ENCODE results near the gene HES5.
"Not testable (repeated sequence)": the region's sequence is repeated elsewhere in the genome, so short reads cannot be mapped to it uniquely, and the experiment has no call there.

Gene HES5, protein sequence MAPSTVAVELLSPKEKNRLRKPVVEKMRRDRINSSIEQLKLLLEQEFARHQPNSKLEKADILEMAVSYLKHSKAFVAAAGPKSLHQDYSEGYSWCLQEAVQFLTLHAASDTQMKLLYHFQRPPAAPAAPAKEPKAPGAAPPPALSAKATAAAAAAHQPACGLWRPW

DNA sequence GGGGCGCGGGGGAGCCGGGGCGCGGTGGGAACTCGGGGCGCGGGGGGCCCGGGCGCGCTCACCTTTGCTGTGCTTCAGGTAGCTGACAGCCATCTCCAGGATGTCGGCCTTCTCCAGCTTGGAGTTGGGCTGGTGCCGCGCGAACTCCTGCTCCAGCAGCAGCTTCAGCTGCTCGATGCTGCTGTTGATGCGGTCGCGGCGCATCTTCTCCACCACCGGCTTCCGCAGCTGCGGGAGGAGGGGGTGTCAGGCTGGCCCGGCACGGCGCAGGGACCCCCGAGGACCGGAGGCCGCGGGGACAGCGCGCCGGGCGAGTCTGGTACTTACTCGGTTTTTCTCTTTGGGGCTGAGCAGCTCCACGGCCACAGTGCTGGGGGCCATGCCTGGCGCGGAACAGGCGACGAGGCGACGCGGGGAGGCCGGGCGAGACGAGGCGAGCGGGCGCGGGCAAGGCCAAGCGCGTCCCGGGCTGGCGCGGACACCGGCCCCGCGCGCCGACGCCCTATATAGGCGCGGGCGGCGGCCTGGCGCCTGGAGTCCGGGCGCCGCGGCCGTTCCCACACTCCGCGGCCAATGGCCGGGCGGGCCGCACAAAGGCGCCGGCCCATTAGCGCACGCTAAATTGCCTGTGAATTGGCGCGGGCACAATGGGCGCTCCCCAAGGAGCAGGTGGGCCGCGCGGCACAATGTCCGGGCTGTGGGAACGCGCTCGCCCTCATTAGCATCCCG, at the start of gene HES5:
Gene HES5 (minus strand): TSS at position 480 of the 729 bp plus-strand sequence. CDS start 99 bp downstream, at position 381.
- no peak for DNase-seq (ENCODE audit: low read depth)

DNA sequence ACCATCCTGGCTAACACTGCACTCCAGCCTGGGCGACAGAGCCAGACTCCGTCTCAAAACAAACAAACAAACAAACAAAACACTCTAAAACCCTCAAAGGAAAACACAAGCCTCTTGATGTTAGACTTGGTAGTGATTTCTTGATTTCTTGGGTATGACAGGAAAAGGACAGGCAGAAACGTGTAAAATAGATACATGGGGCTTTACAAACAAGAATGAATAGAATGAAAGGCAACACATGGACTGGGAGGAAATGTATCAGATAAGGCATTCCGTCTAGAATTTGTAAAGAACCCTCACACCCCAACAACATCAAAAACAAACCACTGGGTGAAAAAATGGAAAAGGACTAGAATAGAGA, 48.7 kb upstream of the HES5 start:
- DNase-seq (ENCODE audit: low read depth): no peak

DNA sequence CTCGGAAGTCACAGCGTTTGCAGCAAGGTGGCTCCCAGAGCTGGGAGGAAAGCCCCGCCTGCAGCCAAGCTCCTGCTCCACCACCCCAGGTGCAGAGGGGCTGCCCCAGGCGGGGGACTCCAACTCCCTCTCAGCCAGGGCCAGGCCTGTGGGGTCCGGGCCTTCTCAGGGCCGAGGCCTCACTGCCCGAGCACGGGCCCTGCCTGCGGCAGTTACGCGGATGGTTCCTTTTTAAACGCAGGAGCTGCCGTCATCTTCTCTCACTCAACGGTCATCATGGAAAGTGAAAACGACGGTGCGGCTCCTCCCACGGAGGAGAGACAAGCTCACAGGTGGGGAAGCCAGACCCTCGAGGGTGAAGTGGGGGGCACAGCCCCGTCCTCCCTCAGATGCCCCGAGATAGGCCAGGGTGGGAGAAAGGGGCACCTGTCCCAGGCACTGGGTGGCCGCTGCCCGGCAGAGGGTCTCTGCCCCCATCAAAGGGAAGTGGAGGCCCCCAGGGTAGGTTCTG, 47.6 kb upstream of the HES5 start:
- DNase-seq (ENCODE audit: low read depth): not testable (repeated sequence)

DNA sequence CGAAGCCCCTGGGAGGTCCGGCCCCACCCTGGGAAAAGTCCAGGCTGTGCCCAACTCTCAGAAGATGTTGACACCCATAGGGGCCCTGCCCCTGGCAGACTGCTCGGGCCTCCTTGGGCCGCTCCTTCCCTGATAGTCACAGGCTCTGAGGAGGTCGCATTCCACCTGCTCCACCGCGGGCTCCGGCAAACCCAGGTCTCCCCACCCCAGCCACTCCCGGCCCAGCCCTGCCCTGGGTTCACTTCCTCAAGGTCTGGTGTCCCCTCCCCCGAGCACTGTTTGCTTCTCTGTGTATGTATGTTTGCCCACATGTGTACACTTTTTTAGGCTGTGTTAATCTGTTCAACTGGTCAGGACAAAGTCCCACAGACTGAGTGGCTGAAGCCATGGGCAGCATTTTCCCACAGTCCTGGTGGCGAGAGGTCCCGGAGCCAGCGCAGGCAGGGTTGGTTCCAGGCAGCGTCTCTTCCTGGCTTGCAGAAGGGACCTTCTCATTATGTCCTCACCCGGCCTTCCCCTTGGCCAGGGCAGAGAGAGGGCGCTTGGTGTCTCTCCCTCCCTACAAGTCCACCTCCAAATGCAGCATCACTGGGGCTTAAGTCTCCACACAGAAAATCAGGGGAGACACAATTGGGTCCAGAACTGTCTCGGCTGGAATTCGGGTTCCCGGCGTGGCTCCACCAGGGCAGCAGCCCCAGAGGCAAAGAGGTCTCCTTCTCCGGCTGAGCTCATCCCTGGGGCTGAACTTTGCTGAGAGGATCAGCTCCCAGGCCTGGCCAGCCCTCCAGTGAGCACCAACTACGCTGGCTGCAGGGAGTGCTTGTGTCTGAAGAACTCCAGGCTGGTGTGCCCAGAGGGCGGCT, 46.0 kb upstream of the HES5 start:
- DNase-seq (ENCODE audit: low read depth): no peak

DNA sequence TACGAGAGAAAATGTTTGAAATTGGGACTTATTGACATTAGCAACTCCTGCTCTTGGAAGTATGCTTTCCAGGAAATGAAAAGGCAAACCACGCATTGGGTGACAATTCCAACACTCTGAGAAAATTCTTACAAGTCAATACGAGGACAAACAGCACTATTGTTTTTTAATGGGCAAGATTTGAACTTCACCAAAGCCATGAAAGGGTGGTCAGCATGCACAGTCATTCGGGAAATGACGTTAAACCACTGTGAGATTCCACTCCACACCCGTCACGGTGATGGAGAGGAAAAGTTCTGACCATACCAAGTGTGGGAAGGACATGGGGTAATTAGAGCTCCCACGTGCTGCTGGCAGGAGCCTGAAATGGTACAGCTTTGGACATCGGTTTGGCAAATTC, 44.3 kb upstream of the HES5 start:
- no peak for DNase-seq (ENCODE audit: low read depth)

DNA sequence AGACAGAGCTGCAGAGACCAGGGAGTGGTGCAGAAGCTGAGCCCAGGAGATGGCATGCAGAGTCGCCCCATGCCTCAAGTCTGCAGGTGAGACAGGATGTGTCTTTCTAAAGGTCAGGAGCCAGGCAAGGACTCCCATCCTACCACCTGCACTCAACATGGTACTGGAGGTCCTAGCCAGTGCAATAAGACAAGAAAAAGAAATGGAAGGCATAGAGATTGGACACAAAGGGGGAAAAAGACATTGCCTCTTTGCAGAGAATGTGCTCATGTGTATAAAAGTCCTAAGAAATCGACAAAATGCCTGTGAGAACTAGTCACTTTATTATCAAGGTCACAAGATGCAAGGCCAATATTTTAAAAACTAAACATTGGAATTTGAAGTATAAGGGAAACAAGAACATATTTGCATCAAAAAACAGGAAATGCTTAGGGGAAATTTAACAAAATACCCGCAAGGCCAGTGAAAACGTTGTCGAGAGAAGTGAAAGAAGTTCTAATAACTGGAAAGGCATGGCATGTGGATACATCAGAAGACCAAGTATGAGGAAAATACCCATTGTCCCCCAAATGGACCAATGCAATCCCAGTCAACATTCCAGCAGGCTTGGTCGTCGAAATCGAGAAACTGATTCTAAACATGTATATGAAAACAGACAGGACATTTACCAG, 43.3 kb upstream of the HES5 start:
- DNase-seq (ENCODE audit: low read depth): no peak

DNA sequence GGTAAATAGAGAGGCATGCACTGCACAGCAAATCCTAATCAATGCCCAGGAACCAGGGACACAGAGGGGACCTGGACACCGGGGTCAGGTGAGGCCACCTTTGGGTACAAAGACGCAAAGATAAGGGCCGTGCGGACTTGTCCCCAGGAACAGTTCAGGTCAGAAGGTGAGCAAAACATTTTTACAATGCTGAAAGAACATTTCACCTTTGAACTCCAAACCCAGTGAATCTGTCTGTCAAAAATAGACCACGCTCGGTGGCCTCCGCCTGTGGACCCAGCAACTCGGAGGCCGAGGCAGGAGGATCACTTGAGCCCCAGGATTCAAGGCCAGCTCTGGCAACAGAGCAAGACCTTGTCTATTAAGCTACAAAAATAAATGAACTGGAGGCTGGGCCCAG, 41.3 kb upstream of the HES5 start:
- DNase-seq (ENCODE audit: low read depth): no peak

DNA sequence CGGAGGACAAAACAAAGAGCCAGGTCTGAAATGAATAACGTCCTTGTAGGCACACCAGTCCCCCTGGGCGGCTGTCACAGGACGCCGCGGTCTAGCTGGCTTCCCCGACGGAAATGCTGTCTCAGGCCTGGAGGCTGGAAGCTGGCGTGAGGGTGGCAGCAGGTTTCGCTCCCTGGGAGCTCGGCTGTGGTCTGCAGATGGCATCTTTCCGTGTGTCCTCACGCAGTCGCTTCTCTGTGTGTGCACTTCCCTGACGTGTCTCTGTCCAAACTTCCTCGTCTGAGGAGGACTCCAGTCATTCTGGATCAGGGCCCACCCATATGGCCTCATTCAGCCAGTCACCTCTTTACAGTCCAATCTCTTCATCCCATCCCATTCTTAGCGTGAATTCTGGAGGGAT, 40.3 kb upstream of the HES5 start:
- no peak for DNase-seq (ENCODE audit: low read depth)

DNA sequence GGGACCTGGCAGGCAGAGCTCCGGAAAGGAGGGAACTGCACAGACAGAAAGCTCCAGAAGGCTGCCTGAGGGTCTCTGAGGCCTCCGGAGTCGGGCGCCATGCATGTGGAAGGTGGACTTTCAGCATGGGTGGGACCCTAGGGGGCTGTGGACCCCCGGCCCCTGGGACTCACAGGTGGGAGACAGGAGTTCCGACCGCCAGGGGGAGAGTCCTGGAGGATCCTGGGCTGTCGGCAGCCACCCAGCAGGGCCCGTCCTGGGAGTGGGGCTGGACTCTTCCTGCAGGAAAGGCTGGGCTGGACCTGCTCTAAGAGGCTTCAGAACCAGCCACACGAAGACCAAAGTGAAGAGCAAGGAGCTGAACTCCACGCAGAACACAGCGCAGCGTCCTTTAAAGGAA, 39.6 kb upstream of the HES5 start:
- DNase-seq (ENCODE audit: low read depth): not testable (repeated sequence)

DNA sequence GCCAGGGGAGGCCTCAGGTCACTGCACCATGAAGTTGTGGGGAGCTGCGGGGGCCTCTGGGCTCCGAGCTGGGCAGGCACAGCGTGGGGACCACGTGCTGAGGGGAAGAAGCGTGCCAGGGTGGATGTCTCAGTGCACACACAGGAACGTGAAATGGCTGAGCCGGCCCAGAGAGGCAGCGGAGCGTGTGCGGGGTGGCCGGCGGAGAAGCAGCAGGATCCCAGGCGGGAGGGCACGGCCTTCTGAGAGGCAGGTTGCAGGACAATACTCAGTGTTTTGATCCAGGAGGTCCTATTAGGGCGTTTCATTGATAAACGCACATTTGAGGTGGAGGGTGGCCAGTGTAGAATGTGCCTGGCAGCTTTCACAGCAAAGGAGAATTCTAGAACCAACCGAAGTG, 39.0 kb upstream of the HES5 start:
- DNase-seq (ENCODE audit: low read depth): no peak

DNA sequence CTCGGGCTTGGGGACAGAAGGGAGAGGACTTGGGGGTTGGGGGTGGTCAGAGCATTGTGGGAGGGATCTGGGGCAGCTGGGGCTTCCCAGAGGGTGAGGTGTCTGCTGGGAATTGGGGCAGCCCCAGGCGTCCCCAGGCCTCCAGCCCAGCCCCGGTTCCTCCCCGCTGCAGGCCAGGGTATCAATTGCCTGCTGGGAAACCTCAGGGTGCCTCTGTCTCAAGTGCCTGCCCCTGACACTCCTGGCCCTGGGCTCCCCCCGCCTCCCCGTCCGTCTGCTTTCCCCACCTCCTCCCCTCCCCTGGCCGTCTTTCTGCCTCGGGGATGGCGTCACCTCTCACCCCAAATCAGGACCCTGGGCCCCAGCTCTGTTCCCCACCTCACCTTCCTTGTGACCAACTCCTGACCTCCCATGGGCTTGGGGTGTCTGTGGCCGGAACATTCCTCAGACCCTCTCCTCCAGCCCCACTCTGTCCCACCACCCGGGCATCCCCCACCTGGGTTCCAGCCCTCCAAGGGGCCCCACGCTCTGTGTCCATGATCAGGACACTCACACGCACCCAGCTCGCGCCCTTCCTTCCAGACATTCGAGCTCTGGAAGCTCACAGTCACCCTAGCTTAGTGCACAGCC, 38.2 kb upstream of the HES5 start:
- DNase-seq (ENCODE audit: low read depth): not testable (repeated sequence)

DNA sequence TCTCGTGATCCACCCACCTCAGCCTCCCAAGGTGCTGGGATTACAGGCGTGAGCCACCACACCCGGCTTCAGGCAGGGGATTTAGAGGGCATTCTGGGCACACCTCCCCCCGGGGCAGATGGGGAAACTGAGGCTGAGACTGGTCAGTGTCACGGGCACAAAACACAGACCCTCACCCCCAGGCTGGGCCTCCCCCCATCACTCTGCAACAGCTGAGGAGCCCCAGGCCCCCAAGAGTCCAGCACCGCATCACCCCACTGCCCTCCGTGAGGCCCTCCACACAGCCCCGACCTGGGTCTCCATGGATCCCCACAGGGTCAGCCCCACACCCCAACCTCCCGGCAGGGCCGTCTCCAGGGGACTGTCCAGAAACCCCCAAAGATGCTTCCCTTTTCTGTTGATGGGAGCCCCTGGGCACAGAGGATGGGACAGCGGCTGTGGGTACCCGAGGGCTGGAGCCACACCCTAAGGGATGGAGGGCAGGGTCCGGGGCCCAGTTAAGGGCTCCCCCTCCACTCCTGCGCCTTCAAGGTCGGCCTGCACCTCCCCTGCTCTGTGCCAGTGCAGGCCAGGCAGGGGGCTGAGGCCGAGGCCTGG, 37.1 kb upstream of the HES5 start:
- DNase-seq (ENCODE audit: low read depth): no peak

DNA sequence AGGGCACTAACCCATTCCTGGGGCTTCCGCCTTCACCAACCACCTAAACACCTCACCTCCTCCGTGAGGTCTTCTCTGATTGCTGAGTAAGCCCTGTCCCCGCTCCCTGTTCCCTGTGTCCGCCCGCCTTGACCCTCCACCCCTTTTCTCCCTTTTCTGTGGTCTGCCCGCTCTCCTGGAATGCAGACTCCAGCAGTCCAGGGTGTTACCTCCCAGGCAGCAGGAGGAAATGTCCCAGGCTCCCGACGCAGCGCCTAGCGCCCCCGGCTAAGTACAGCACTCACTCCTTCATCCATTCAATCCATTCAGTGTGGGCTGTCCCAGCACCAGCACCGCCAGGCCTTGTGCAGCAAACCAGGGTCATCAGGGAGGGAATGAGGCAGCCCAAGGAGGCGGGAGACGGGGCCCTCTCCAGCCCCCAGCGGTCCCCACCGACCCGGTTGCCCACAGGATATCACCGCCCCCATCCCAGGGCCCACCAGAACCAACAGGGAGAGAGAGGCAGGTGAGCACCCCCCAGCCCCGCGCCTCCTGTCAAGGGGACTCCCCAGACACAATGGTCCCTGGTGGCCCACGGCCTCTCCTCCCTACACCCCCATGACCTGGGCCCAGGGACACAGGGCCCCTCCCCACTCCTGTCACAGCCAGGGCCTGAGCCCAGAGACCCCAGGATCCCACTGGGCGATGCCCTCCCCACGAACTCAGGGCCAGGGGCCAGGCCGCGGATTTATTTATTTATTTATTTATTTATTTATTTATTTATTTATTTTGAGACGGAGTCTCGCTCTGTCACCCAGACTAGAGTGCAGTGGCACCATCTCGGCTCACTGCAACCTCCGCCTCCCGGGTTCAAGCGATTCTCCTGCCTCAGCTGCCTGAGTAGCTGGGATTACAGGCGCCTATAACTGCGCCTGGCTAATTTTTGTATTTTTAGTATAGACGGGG, 36.3 kb upstream of the HES5 start:
- no peak for DNase-seq (ENCODE audit: low read depth)

DNA sequence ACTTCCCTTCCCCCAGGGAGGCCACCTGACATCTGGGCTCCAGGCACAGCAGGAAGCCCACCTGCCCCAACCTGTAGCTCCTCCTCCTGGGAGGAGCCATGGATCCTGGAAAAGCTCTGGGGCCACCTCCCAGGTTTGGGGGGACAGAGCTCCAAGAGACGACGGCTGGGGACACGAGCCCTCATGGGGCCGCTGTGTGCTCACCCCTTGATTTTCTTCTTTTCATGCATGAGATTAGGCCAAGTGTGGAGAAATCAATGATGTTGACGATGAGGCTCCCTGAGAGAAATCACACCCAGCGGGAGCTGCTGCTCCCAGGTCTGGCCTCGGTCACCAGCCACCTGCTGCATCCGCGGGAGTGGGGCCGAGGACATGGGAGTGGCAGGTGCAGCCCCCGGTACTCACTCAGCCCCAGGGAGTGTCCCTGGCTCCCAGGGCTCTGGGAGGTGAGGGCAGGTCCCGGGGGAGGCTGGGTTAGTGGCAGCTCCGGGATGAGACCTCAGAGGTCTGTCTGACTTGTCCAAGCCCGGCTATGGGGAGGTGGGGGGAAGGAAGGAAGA, 34.8 kb upstream of the HES5 start:
- no peak for DNase-seq (ENCODE audit: low read depth)

DNA sequence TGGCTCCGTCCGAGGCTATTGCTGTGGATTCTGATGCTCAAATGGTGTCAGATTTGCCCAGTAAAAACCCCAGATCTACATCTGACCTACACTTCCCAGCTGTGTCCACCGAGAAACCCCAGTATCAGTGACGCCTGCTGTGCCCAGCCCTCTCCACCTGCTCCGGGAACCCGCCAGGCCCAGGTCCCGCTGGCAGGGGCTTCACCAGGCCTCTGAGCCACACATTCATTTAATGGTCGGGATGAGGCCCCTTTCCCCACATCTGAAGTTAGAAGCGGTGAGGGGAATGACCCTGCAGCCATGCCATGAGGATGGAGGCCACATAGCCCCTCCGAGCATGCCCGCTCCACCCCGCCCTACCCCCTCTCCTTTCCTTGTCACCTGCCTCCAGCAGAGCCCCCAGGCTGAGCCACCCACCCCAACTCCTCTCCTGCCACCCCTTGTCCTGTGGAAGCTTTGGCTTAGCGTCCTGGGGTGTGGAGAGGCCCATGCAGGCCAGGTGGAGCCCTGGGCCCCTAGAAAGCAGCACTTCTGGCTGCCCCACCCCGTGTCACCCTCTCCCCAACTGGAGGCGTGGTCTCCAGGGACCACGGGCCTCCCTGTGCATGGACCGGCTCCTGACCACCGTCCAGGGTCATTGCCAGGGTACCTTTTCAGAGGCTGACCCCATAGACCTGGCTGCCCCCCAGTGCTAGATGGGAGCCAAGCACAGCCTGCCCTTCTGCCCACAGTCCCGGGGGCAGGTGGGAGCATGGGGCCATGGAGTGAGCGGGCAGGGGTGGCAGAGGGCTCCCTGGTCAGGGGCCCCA, 34.1 kb upstream of the HES5 start:
- no peak for DNase-seq (ENCODE audit: low read depth)

DNA sequence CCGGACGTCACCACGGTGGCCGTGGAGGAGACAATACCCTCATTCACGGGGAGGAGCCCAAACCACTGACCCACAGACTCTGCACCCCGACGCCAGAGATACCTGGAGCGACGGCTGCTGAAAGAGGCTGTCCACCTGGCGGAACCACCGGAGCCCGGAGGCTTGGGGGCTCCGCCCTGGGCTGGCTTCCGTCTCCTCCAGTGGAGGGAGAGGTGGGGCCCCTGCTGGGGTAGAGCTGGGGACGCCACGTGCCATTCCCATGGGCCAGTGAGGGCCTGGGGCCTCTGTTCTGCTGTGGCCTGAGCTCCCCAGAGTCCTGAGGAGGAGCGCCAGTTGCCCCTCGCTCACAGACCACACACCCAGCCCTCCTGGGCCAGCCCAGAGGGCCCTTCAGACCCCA, 33.1 kb upstream of the HES5 start:
- DNase-seq (ENCODE audit: low read depth): no peak

DNA sequence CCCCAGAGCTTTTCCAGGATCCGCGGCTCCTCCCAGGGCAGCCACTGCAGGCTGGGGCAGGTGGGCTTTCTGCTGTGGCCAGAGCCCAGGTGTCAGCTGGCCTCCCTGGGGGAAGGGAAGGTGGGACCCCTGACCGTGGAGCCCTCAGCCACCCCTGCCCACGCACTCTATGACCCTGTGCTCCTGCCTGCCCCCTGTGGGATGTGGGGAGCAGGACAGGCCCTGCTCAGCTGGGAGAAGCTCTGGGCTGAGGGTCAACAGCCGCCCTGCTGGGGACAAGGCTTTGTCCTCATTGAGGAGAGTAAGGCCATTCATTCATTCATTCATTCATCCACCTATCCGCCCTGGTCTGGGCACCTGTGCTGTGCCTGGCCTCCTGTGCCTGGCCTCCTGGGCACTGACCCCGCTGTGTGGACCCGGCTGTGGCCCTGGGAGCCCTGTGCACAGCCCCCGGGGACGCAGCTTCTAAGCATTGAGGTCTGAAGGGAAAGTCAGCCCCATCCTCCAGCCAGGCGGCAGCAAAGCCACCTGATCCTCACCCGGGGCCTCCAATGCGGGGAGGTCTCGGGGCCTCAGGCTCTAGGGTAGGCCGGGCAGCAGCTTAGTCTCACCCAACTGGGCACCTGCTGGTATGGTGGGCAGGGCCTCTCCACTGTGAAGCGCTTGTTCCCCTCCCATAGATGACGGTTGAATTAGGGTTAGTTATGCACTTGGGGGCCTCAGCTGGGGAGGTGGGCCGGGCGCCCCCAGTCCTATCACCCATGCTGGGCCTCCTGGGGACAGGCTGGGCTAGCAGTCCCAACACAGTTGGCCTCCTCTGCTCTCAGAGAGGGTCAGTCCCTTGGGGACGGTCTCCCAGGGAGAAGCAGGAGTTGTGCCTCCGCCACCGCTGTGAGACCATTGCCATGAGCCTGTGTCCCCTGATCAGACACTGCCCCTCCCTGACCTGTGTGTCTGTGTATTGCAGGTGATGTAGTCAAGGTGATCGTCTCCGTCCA, 32.1 kb upstream of the HES5 start:
- DNase-seq (ENCODE audit: low read depth): no peak

DNA sequence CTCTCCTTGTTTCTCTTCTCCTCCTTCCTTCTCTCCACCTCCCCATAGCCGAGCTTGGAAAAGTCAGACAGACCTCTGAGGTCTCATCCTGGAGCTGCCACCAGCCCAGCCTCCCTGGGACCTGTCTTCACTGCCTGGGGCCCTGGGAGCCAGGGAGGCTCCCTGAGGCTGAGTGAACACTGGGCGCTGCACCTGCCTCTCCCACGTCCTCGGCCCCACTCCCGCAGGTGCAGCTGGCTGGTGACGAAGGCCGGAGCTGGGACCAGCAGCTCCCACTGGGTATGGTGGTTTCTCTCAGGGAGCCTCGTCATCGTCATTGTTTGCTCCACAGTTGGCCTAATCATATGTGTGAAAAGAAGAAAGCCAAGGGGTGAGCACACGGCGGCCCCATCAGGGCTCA, 31.4 kb upstream of the HES5 start:
- no peak for DNase-seq (ENCODE audit: low read depth)

Measured in activated T-helper 9 cell treated with anti-CD3 and anti-CD28 coated beads, Interleukin-2, amount 50 U/mL, for 16 hours (primary cell).